WTC11 (cell line): ENCODE results near the gene KRT33A. TPM values are rescaled to one million over a fixed set of nuclear protein-coding genes. Genes with fewer than 3 reads are reported as not detected.

Source experiments
- ATAC-seq: fragments of 200-7000 bp; cut with Tn5 transposase; 2 replicates; pipeline ENCODE4 v1.10.0; 2021; ENCODE audit warnings: mild to moderate bottlenecking, moderate library complexity
- CTCF ChIA-PET: fragments of 300-600 bp; sonication (Branson Sonifier 250); formaldehyde crosslinking; loops from one replicate; lab custom pipeline; 2021; ENCODE audit warnings: antibody characterized with exemption; lab: Charles Lee
- POLR2A ChIA-PET: fragments of 350-600 bp; sonication (Branson Sonifier 250); formaldehyde crosslinking; loops from one replicate; lab custom pipeline; 2021; ENCODE audit warnings: antibody characterized with exemption; lab: Charles Lee
- DNase-seq: peaks from one replicate; pipeline ENCODE4 v3.0.0; 2021; ENCODE audit warnings: low spot score
- H3K27ac Mint-ChIP-seq: 2 replicates; pipeline ENCODE4 v1.8.0; 2021; ENCODE audit warnings: mixed read lengths
- H3K27me3 Mint-ChIP-seq: 2 replicates; pipeline ENCODE4 v1.8.0; 2021; ENCODE audit warnings: low read depth, mild to moderate bottlenecking, moderate library complexity, mixed read lengths
- H3K36me3 Mint-ChIP-seq: 2 replicates; pipeline ENCODE4 v1.8.0; 2021; ENCODE audit warnings: mixed read lengths
- H3K4me1 Mint-ChIP-seq: 2 replicates; pipeline ENCODE4 v1.8.0; 2022; ENCODE audit warnings: mixed read lengths
- H3K4me3 Mint-ChIP-seq: 2 replicates; pipeline ENCODE4 v1.8.0; 2021; ENCODE audit warnings: mild to moderate bottlenecking, moderate library complexity, mixed read lengths
- H3K9me3 Mint-ChIP-seq: 2 replicates; pipeline ENCODE4 v1.8.0; 2021; ENCODE audit warnings: mixed read lengths
- ARID4B ChIP-seq: sonication (generic); formaldehyde crosslinking; IDR thresholded peaks from 2 replicates; pipeline ENCODE4 v1.8.0; 2023; ENCODE audit warnings: missing genetic modification reagents, mild to moderate bottlenecking, borderline replicate concordance
- ATF1 ChIP-seq: sonication (generic); formaldehyde crosslinking; IDR thresholded peaks from 2 replicates; pipeline ENCODE4 v1.8.1; 2023; ENCODE audit warnings: mild to moderate bottlenecking, moderate library complexity, missing genetic modification reagents
- ATF3 ChIP-seq: sonication (generic); formaldehyde crosslinking; conservative IDR thresholded peaks from 2 replicates; pipeline ENCODE4 v1.8.1; 2022; ENCODE audit warnings: mild to moderate bottlenecking, missing genetic modification reagents
- ATF6 ChIP-seq: sonication (generic); formaldehyde crosslinking; IDR thresholded peaks from 2 replicates; pipeline ENCODE4 v1.8.1; 2023; ENCODE audit warnings: mild to moderate bottlenecking, missing genetic modification reagents
- CDX4 ChIP-seq: fragments of 250-450 bp; sonication (Bioruptor Pico); IDR thresholded peaks from 2 replicates; pipeline ENCODE4 v1.9.0; 2021; ENCODE audit warnings: moderate library complexity, mild to moderate bottlenecking, inconsistent platforms, borderline replicate concordance
- CTCF ChIP-seq: fragments of 200-600 bp; IDR thresholded peaks from 2 replicates; pipeline ENCODE4 v1.8.0; 2022; ENCODE audit warnings: antibody characterized with exemption
- E2F5 ChIP-seq: sonication (generic); formaldehyde crosslinking; IDR thresholded peaks from 2 replicates; pipeline ENCODE4 v1.8.1; 2022; ENCODE audit warnings: mild to moderate bottlenecking, moderate library complexity, missing genetic modification reagents
- ETV6 ChIP-seq: sonication (generic); formaldehyde crosslinking; IDR thresholded peaks from 2 replicates; pipeline ENCODE4 v1.8.1; 2022; ENCODE audit warnings: mild to moderate bottlenecking, missing genetic modification reagents
- FOXP1 ChIP-seq: sonication (generic); formaldehyde crosslinking; IDR thresholded peaks from 2 replicates; pipeline ENCODE4 v1.8.0; 2022; ENCODE audit warnings: missing genetic modification reagents, mild to moderate bottlenecking, moderate library complexity, borderline replicate concordance
- HMGA2 ChIP-seq: fragments of 250-450 bp; sonication (Bioruptor Pico); IDR thresholded peaks from 2 replicates; pipeline ENCODE4 v1.4.0; 2021; ENCODE audit warnings: mild to moderate bottlenecking, moderate library complexity
- IRF2 ChIP-seq: sonication (generic); formaldehyde crosslinking; IDR thresholded peaks from 2 replicates; pipeline ENCODE4 v1.8.0; 2022; ENCODE audit warnings: low read depth, missing genetic modification reagents, borderline replicate concordance
- JUN ChIP-seq: sonication (generic); formaldehyde crosslinking; IDR thresholded peaks from 2 replicates; pipeline ENCODE4 v1.8.0; 2023; ENCODE audit warnings: mild to moderate bottlenecking, missing genetic modification reagents
- NR1H2 ChIP-seq: sonication (generic); formaldehyde crosslinking; IDR thresholded peaks from 2 replicates; pipeline ENCODE4 v1.9.0; 2021; ENCODE audit warnings: mild to moderate bottlenecking, moderate library complexity, missing genetic modification reagents
- SMAD4 ChIP-seq: sonication (generic); formaldehyde crosslinking; IDR thresholded peaks from 2 replicates; pipeline ENCODE4 v1.8.0; 2022; ENCODE audit warnings: mild to moderate bottlenecking, missing genetic modification reagents
- TP53 ChIP-seq: sonication (generic); formaldehyde crosslinking; IDR thresholded peaks from 2 replicates; pipeline ENCODE4 v1.8.1; 2023; ENCODE audit warnings: mild to moderate bottlenecking, missing genetic modification reagents
- ZNF416 ChIP-seq: fragments of 250-450 bp; sonication (Bioruptor Pico); IDR thresholded peaks from 2 replicates; pipeline ENCODE4 v1.9.0; 2021; ENCODE audit warnings: mild to moderate bottlenecking, inconsistent platforms
- total RNA-seq: library from RNA; stranded (reverse); gene quantifications from 3 replicates; pipeline ENCODE4 v1.2.3, GENCODE V29; 2021

Gene KRT33A
- total RNA-seq, 1 experiment from 2014 or later = not detected

- TF ChIP-seq NR1H2 (CRISPR knock-in tag) = no peak
- no peak for TF ChIP-seq IRF2 (CRISPR knock-in tag)
- no peak for TF ChIP-seq ATF6 (CRISPR knock-in tag)
- TF ChIP-seq E2F5 (CRISPR knock-in tag) = no peak
- no peak for TF ChIP-seq ATF3
- TF ChIP-seq ATF1 (CRISPR knock-in tag) = no peak
- no peak for TF ChIP-seq ZNF416 (CRISPR knock-in tag)
- no peak for TF ChIP-seq HMGA2
- no peak for TF ChIP-seq TP53
- TF ChIP-seq JUN (CRISPR knock-in tag) = no peak
- no peak for TF ChIP-seq FOXP1 (CRISPR knock-in tag)
- no peak for TF ChIP-seq SMAD4
- no peak for TF ChIP-seq CDX4 (CRISPR knock-in tag)
- ChIA-PET CTCF (no interaction called here), POLR2A (no interaction called here)
- H3K27ac Mint-ChIP-seq = no peak overlapping the region
- no peak for ATAC-seq
- no peaks in the 10 kb centered on the region for H3K4me1 Mint-ChIP-seq
- H3K4me3 Mint-ChIP-seq = no peak overlapping the region
- no peaks in the 10 kb centered on the region for H3K9me3 Mint-ChIP-seq
- no peak for DNase-seq
- no peaks in the 10 kb centered on the region for H3K27me3 Mint-ChIP-seq
- no peaks in the 10 kb centered on the region for H3K36me3 Mint-ChIP-seq
Measured at GRCh38 chr17:41393826-41394225, 43.2 kb upstream of the KRT33A start.

GRCh38 chr17:41393294-41393693, 42.7 kb upstream of the KRT33A start:
- no peak for TF ChIP-seq ETV6 (CRISPR knock-in tag)
- no peak for TF ChIP-seq CTCF
- TF ChIP-seq ARID4B (CRISPR knock-in tag) = no peak
- no peak for ATAC-seq
- POLR2A ChIA-PET = no interaction called here

More at GRCh38 chr17:41393294-41393693, 42.7 kb upstream of the KRT33A start:
- CTCF ChIA-PET = no interaction called here
- H3K27me3 Mint-ChIP-seq = no peaks in the 10 kb centered on the region
- H3K36me3 Mint-ChIP-seq = no peaks in the 10 kb centered on the region
- H3K4me1 Mint-ChIP-seq = no peaks in the 10 kb centered on the region
- H3K27ac Mint-ChIP-seq = no peak overlapping the region
- no peak for DNase-seq
- H3K4me3 Mint-ChIP-seq = no peak overlapping the region
- H3K9me3 Mint-ChIP-seq = no peaks in the 10 kb centered on the region
